Pancreas (tissue), 10 donors: ENCODE measurements around the gene ENTPD6. TPM values are rescaled to one million over a fixed set of nuclear protein-coding genes. Genes with fewer than 3 reads are reported as not detected.
A peak's percentile ranks its signal among the peaks of the same experiment; 100 is the strongest.

Experiments used
- ATAC-seq, 4 donors: fragments of 200-7000 bp; cut with Tn5 transposase; one replicate each; pipeline versions ENCODE4 v1.8.0 to v1.9.1; 2020; ENCODE audit warnings: mild to moderate bottlenecking in 4 of 4, moderate library complexity in 4 of 4
- DNase-seq, 6 donors: peaks; one replicate each; pipeline ENCODE4 v3.0.0-alpha.2; 2020
- FAIRE-seq: peaks from 2 replicates; lab custom pipeline; 2012; peaks lifted over from hg19 to GRCh38; lab: Jason Lieb, UNC
- H3K27ac ChIP-seq, 4 donors: fragments of 200-600 bp; sonication (generic); 1 replicate in 3 of 4; 2 replicates in 1 of 4; pipeline versions ENCODE4 v1.5.0 to v1.8.0; 2020
- H3K27me3 ChIP-seq, 4 donors: fragments of 200-600 bp; one replicate each; pipeline ENCODE4 v1.8.0; 2021
- H3K36me3 ChIP-seq, 3 donors: fragments of 200-600 bp; sonication (generic) in 1 of 3; one replicate each; pipeline versions ENCODE4 v1.5.0 to v1.8.0; 2020 to 2021
- H3K4me1 ChIP-seq, 3 donors: fragments of 200-600 bp; one replicate each; pipeline ENCODE4 v1.8.0; 2021
- H3K4me3 ChIP-seq, 4 donors: fragments of 200-600 bp; sonication (generic) in 2 of 4; one replicate each; pipeline versions ENCODE4 v1.5.0 to v1.8.0; 2020 to 2021
- H3K9me3 ChIP-seq, 4 donors: fragments of 200-600 bp; one replicate each; pipeline ENCODE4 v1.8.0; 2021
- CTCF ChIP-seq, 4 donors: fragments of 200-600 bp; sonication (generic) in 3 of 4; IDR thresholded peaks; one replicate each; pipeline versions ENCODE4 v1.5.0 to v1.8.0; 2021; ENCODE audit warnings: antibody characterized with exemption in 4 of 4
- WGBS, 2 donors: extraction: QIAGEN DNeasy Blood & Tissue Kit; methylation state at CpG; one replicate each; pipeline ENCODE4 v1.1.7; 2013; 5-methylcytosine and 5-hydroxymethylcytosine counted together
- intact Hi-C, 3 donors: fragments of 100-400 bp; cut with DNase I; formaldehyde crosslinking; loops; one replicate each; pipeline versions ENCODE4 v1.11.1 to v1.14.2; 2022
- polyA plus RNA-seq, 2 donors: library from polyadenylated mRNA; stranded (reverse); fragments of 200-250 nt; gene quantifications; one replicate each; pipeline ENCODE4 v1.2.3, GENCODE V29; 2013
- total RNA-seq, 6 donors: library from RNA; stranded (reverse); fragmentation: NEBNext Ultra II Directional in 4 of 6; extraction: Animal tissue kit (Norgen Biotek cat#: 25700) in 4 of 6; gene quantifications; one replicate each; pipeline versions ENCODE4 v1.2.1 to v1.2.4, GENCODE V29; 2021 to 2023
- donor health status: healthy with polysubstance abuse.
- donor health status: DM: no; HTN: no; CAD: no; lungs with moderate emphysema.
- donor health status: DM: no; HTN: no; CAD: no.
- donor health status: control.
- donor health status: control.
- donor health status: Bipolar disorder and iron deficiency.
- donor health status: DM: yes; HTN: yes; CAD: no.
- donor health status: DM: no; HTN: no; CAD: no.
- donor health status: DM: no; HTN: no; CAD: no.
- donor health status: DM: yes; HTN: yes; CAD: no.

The ENTPD6 gene
- total and polyA plus RNA-seq, 8 donors = 31.4 to 99.3 (median 44.7) TPM

DNA sequence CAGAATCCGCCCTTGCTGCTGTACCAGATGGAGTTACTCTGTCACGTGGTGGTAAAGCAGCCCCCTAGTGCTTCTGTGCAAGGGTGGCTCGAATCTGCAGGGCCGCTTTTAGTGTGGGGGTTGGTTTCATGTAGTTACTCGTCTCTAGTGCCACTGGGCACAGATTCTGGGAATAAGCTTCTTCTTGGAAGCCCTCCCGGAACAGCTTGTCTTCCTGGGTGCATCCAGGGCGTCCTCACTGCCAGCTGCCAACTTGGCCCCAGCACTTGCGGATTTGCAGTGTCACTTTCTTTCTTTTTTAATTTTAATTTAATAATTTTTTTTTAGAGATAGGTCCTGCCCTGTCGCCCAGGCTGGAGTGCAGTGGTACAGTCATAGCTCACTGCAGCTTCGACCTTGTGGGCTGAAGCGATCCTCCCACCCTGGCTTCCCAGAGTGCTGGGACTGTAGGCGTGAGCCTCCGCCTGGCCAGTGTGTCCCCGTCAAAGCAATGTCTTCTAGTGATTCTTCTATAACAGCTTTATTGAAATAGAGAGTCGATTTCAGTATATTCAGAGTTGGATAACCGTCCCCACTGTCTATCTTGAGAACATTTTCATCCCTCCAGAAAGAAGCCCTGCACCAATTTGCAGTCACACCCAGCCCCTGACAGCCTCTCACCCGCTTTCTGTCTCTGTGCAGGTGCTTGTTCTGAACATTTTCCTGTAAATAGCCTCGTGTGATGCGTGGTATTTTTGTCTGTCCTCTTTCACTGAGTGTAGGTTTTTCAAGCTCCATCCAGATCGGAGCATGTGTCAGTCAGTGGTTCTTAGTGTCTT, 78.2 kb downstream of the ENTPD6 start:
- no peaks in the 10 kb centered on the region for H3K9me3 ChIP-seq
- peak in 3 of 6 donors; percentile 6 to 20 (median 17) for DNase-seq
- no peak for TF ChIP-seq CTCF (IDR thresholded peaks at IDR 0.05)
- no peaks in the 10 kb centered on the region for H3K4me1 ChIP-seq
- intact Hi-C loops = no loop called here
- no peak for FAIRE-seq
- H3K4me3 ChIP-seq = no peak overlapping the region
- no peak for ATAC-seq
- H3K36me3 ChIP-seq = peaks cover 4 to 41% (median 10%) of the 10 kb centered on the region in 3 donors
- H3K27me3 ChIP-seq = no peaks in the 10 kb centered on the region
- 93 to 95% methylated on average over 20 of the region's 20 CpGs for WGBS, 2 donors
- H3K27ac ChIP-seq = no peak overlapping the region

DNA sequence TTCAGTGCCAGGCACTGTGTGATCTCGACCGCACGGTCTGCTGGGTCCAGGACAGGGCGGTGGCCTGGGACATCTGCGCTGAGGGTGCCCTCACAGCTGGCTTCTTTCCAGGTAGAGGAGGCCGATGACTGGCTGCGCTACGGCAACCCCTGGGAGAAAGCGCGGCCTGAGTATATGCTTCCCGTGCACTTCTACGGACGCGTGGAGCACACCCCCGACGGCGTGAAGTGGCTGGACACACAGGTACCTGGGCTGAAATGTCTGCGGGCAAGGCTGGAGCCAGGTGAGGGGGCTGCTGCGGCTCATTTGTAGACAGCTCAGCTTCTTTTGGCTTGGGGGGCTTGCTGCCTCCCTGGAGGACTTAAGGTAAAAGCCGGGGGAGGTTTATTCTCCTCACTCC, 79.0 kb downstream of the ENTPD6 start:
- H3K36me3 ChIP-seq = peaks cover 4 to 41% (median 10%) of the 10 kb centered on the region in 3 donors
- DNase-seq (peak; percentile 1 to 42 (median 19)), FAIRE-seq (no peak), ATAC-seq (no peak)
- no peaks in the 10 kb centered on the region for H3K4me1 ChIP-seq
- H3K9me3 ChIP-seq = no peaks in the 10 kb centered on the region
- no peak overlapping the region for H3K27ac ChIP-seq
- WGBS, 2 donors = 92 to 95% methylated on average over 20 of the region's 20 CpGs
- intact Hi-C loops = no loop called here
- no peaks in the 10 kb centered on the region for H3K27me3 ChIP-seq
- H3K4me3 ChIP-seq = no peak overlapping the region
- TF ChIP-seq CTCF (IDR thresholded peaks at IDR 0.05) = no peak

GRCh38 chr20:25274891-25275812, 79.6 kb downstream of the ENTPD6 start:
- TF ChIP-seq CTCF (IDR thresholded peaks at IDR 0.05) = no peak
- Histone ChIP-seq H3K27ac (no peak overlapping the region), H3K27me3 (no peaks in the 10 kb centered on the region), H3K4me1 (no peaks in the 10 kb centered on the region), H3K4me3 (no peak overlapping the region), H3K9me3 (no peaks in the 10 kb centered on the region), H3K36me3 (peaks cover 4 to 36% (median 10%) of the 10 kb centered on the region in 3 donors)
- intact Hi-C loops = no loop called here
- FAIRE-seq (no peak), ATAC-seq (no peak), DNase-seq (peak in 5 of 6 donors; percentile 1 to 71 (median 9))
- WGBS, 2 donors = 92 to 93% methylated on average over 32 of the region's 32 CpGs

DNA sequence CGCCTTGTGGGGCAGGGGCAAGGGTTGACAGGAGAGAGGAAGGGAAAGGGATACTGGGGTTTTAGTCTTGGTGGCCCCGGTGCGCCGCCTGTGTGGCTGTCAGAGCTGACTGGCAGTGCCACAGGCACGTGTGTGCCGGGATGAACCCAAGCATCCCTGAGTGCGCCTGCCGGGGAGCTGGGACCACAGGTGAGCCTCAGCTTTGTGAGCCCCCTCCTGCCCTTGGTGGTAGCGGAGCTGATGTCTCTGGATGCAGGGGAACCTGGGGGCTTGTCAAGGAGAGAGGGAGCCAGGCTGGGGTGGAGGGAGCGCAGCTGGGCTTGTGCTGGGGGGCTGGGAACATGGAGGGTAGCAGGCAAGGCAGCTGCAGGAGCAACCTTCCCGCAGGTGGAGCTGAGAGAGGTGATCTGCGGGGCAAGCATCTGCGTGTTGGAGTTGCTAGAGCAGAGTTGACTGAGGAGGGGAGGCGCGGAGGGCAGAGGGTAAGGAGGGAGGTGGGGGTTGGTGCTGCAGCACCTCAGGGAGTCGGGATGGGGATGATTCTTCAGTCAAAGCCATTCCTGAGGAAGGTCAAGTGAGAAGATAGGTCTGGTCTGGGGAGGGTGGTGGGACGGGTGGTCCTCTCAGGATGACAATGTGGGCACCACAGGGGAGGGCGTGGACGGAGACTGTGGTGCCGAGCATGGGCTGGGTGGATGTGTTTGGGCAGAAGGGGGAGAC, 80.5 kb downstream of the ENTPD6 start:
- Histone ChIP-seq H3K4me1 (peaks cover 0 to 4% (median 0%) of the 10 kb centered on the region in 3 donors), H3K27me3 (no peaks in the 10 kb centered on the region), H3K4me3 (no peak overlapping the region), H3K36me3 (peaks cover 4 to 36% (median 10%) of the 10 kb centered on the region in 3 donors), H3K27ac (no peak overlapping the region), H3K9me3 (no peaks in the 10 kb centered on the region)
- DNase-seq (peak; percentile 1 to 55 (median 16)), ATAC-seq (no peak), FAIRE-seq (no peak)
- no peak for TF ChIP-seq CTCF (IDR thresholded peaks at IDR 0.05)
- intact Hi-C loops = no loop called here
- WGBS, 2 donors = 96 to 98% methylated on average over 19 to 20 of the region's 20 CpGs

Other genes starting within 250 kb of the ENTPD6 start
- gene CST7, start 246.4 kb upstream of the ENTPD6 start, total RNA-seq = 1 to 10 TPM in 1 of 6 donors, under 1 TPM in 2, not detected in 3; 0.44 to 1.2 (median 0.86) TPM
- 1 to 10 TPM in 1 of 2 donors, under 1 TPM in 1; 0.65 to 1.0 TPM for gene CST7, start 246.4 kb upstream of the ENTPD6 start, polyA plus RNA-seq
- 10 to 100 TPM; 20.8 to 39.2 (median 28.4) TPM for gene APMAP, start 203.0 kb upstream of the ENTPD6 start, total RNA-seq
- 10 to 100 TPM; 22.9 to 47.8 TPM for gene APMAP, start 203.0 kb upstream of the ENTPD6 start, polyA plus RNA-seq
- 10 to 100 TPM; 30.4 to 47.2 (median 36.0) TPM for gene ACSS1, start 137.6 kb upstream of the ENTPD6 start, total RNA-seq
- 10 to 100 TPM; 34.6 to 43.7 TPM for gene ACSS1, start 137.6 kb upstream of the ENTPD6 start, polyA plus RNA-seq
- gene VSX1, start 113.6 kb upstream of the ENTPD6 start, total RNA-seq = under 1 TPM; 0.13 to 0.31 (median 0.23) TPM
- gene VSX1, start 113.6 kb upstream of the ENTPD6 start, polyA plus RNA-seq = under 1 TPM; 0.08 to 0.77 TPM
- gene PYGB, start 52.4 kb downstream of the ENTPD6 start, total RNA-seq = 10 to 100 TPM; 17.4 to 25.0 (median 23.7) TPM
- 10 to 100 TPM; 37.2 TPM for gene PYGB, start 52.4 kb downstream of the ENTPD6 start, polyA plus RNA-seq
- 10 to 100 TPM; 44.4 to 73.0 (median 53.9) TPM for gene ABHD12, start 195.1 kb downstream of the ENTPD6 start, total RNA-seq
- 10 to 100 TPM; 55.9 to 64.3 TPM for gene ABHD12, start 195.1 kb downstream of the ENTPD6 start, polyA plus RNA-seq
- under 1 TPM; 0.32 to 0.98 (median 0.50) TPM for gene GINS1, start 212.0 kb downstream of the ENTPD6 start, total RNA-seq
- under 1 TPM; 0.46 to 0.52 TPM for gene GINS1, start 212.0 kb downstream of the ENTPD6 start, polyA plus RNA-seq